ENCODE measurements around the gene RALBP1.

Gene RALBP1

DNA sequence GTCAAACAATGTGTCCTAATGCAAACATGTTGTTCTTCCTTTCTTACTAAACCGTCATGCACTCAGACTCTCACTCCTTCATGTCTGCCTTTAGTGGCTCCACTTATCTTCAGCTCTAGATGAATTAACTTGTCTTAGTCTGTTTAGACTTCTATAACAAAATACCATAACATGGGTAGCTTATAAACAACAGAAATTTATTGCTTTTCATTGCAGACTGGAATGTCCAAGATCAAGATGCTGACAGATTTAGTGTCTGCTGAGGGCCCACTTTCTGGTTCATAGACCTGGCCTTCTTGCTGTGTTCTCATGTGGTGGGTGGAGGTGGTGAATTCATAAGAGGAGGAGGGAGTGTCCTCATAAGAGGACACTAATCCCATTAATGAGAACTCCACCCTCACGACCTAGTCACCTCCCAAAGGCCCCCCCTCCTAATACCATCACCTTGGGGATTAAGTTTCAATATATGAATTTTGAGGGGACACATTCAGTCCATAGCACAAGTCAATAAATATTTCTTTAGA, 32.3 kb downstream of the RALBP1 start:
- no peak for DNase-seq (ENCODE audit: low read depth)

GRCh38 chr18:9508446-9509025, 33.2 kb downstream of the RALBP1 start:
- DNase-seq (ENCODE audit: low read depth): no peak

DNA sequence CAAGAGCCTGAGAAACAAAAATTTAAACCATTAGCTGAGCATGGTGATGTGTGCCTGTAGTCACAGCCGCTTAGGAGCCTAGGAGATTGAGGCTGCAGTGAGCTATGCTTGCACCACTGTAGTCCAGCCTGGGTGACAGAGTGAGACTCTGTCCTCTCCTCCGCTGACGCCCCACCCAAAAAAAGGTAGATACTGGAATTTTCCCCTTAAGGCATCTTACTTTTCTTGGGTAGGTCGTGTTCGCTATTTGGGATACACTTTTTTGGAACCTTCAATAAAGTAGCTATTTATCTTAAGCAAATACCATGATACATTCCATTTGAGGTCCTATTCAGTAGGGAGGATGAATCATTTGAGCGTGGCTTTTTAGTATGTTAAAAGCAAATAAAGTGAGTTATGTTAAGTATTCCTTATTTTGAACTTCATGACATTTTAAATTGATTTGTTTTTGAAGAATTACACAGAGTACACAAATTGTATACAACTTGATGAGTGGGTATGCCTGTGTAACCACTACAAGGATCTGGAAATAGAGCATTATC, 38.7 kb downstream of the RALBP1 start:
- DNase-seq (ENCODE audit: low read depth): no peak

DNA sequence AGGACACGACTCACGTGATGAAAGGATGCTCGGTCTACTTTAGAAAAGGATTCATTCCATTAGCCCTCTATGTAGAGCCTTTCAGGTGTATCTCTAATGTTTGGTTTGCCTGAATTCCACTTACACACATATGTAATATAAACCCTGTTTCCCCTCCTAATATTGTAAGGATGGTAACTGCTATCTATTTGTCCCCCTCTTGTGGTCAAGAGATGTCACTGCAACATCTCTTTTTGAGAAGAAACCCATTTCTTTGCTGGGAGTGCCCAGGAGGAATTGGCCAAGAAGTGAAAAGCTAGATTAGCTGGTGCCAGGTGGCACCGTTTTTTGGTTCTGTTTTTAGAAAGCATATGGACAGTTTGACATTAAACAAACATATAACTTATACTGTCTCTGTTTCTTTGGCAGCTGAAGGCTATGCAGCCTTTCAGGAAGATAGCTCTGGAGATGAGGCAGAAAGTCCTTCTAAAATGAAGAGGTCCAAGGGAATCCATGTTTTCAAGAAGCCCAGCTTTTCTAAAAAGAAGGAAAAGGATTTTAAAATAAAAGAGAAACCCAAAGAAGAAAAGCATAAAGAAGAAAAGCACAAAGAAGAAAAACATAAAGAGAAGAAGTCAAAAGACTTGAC, 41.2 kb downstream of the RALBP1 start:
- no peak for DNase-seq (ENCODE audit: low read depth)

DNA sequence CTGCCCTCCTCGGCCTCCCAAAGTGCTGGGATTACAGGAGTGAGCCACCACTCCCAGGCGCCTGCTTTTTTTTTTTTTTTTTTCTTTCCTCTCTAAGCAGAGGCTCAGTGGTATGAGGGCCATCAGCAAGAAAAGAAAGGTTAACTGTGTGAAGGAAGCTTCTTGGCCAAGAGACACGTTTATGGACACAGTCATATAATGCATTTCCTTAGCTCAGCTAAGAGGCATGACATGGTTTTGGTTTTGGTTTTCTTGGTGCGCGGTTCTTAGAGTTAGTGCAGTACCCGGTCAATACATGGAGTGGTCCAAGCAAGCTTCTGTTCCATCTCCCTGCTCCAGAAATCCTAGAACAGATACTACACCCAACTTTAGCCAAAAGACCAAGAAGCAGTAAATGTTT, 42.6 kb downstream of the RALBP1 start:
- no peak for DNase-seq (ENCODE audit: low read depth)

DNA sequence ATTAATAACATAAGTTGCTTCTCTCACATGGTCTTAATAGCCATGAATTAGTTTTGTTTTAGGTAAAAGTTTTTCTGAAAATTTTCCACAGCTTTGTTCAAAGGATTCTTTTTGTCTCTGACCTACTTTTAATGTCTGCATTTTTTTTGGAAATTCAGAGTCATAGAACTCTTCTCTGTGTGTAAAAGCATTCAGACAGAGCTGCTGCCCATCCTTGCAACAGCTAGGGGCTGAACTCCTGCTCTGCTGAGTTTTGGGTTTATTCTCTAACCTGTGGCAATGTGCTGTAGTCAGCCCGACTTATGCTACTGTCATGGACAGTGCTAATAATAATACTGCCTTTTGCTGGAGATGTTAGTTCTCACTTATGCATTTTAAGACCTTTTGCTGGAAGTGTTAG, 44.1 kb downstream of the RALBP1 start:
- no peak for DNase-seq (ENCODE audit: low read depth)

GRCh38 chr18:9520666-9521065, 45.4 kb downstream of the RALBP1 start:
- DNase-seq (ENCODE audit: low read depth): no peak

GRCh38 chr18:9521770-9522169, 46.5 kb downstream of the RALBP1 start:
- no peak for DNase-seq (ENCODE audit: low read depth)

DNA sequence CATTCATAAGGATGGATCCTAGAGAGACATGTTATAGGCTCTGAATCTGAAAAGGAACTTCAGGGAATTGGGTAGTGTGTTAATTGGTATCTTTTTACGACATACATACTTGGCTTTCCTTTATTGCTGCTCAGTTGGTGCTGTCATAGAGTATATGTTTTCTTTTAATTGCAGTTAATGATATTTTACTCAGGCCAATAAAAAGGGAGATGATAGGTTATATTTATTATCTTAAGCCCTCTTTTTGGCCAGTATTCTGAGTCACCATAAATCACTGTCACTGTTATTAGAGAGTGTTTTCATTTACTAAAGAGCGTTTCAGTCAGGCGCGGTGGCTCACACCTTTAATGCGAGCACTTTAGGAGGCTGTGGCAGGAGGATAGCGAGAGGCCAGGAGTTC, 47.6 kb downstream of the RALBP1 start:
- no peak for DNase-seq (ENCODE audit: low read depth)

- DNase-seq (ENCODE audit: low read depth): no peak
These were observed 51.1 kb downstream of the RALBP1 start for GRCh38 chr18:9526458-9526857.

GRCh38 chr18:9530226-9531009, 55.1 kb downstream of the RALBP1 start:
- DNase-seq (ENCODE audit: low read depth): no peak

DNA sequence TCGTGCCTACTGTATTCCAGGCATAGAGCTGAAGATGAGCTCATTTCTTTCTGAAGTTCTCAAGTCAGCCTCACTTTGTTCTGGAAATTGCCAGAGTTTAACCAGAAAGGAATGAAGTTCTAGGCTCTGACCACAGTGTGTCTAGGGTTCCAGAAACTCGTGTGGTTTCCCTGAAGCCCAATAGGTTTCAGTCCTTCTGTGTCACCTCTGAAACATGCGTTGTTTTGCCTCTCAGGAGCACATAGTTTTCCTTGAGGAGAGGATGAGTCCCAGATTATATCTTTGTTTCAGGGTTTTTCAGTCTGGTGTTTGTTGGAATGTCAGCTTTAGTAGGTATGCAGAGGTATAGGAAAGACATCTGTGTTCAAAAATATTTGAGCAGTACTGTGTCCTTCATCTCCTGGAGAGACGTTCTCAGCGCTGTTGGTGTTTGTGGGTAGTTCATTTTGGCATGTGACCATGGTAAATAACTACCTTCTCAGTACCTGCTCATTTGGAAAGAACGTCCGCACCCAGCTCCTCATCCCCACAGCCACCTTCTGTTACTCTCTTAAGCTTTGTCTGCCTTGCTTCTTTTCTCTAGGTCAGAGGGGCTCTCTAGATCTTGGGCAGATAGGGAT, 56.6 kb downstream of the RALBP1 start:
- DNase-seq (ENCODE audit: low read depth): no peak

GRCh38 chr18:9534844-9535243, 59.5 kb downstream of the RALBP1 start:
- no peak for DNase-seq (ENCODE audit: low read depth)

DNA sequence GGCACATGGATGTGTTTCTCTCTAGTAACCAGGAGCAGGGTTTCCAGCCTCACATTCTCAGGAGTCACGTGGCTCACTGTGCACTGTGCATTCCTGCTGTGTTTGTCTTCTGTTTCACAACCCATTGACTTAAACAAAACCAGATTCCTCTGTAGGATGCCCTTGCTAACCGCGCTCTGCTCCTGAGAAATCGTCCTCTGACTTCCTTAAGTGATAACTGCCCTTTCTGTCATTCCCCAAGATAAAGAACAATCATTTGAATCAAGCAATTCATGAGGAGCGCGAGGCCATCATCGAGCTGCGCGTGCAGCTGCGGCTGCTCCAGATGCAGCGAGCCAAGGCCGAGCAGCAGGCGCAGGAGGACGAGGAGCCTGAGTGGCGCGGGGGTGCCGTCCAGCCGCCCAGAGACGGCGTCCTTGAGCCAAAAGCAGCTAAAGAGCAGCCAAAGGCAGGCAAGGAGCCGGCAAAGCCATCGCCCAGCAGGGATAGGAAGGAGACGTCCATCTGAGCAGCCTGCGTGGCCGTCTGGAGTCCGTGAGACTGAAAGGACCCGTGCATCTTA, 60.2 kb downstream of the RALBP1 start:
- no peak for DNase-seq (ENCODE audit: low read depth)

DNA sequence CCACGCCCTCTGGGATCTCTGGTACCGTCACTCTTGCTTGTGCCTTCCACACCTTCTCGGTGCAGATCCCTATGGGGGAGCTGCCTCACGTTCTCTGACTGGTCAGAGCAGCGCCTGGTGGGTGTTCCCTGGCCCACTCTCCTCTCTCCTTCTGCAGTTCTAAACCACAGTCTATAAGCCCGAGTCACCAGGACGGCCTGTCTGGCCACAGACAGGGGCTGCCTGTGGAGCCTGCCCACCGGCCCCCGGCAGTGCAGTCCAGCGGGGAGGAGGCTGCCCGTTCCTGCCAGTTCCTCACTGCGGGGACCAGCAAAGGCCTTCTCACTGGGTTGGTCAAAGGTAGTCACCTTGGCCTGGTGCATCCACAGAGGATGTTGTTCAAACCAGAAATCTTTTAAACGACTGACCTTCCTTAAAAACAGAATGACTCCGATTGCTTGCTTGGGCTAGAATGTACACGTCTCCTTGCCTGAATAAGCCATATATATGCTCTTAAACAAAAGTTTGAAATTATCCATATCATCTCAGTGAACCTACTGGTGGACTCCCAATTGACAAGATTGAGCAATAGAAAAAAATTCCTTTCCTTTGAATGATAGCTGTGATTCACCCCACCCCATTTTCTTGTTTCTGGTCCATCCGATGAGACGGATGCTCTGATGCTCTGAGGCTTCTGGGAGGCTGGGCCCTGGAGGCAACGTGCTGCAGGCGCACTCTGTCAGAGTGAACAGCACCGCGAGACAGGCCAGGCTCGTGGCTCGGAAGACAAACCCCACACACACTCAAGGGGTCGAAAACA, 61.2 kb downstream of the RALBP1 start:
- no peak for DNase-seq (ENCODE audit: low read depth)

GRCh38 chr18:9537677-9538076, 62.4 kb downstream of the RALBP1 start:
- no peak for DNase-seq (ENCODE audit: low read depth)

DNA sequence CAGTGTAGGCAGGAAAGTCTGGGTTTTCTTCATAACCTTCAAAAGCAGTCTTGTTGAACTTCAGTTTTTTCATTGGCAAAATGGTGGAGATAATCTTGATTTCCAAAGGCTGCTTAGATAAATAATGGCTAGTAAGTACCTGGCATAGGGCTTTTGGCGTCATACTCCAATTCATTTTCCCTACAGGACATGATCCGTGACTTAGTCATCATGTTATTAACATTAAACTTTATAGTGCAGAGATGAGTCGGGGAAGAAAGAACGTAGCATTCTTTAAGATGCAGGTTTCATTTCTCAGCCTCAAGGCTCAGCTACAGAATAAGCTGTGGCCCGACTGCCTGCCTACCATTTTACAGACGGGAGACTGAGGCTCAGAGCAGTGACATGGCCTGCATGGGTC, 64.0 kb downstream of the RALBP1 start:
- DNase-seq (ENCODE audit: low read depth): no peak

GRCh38 chr18:9539938-9540337, 64.6 kb downstream of the RALBP1 start:
- no peak for DNase-seq (ENCODE audit: low read depth)

DNA sequence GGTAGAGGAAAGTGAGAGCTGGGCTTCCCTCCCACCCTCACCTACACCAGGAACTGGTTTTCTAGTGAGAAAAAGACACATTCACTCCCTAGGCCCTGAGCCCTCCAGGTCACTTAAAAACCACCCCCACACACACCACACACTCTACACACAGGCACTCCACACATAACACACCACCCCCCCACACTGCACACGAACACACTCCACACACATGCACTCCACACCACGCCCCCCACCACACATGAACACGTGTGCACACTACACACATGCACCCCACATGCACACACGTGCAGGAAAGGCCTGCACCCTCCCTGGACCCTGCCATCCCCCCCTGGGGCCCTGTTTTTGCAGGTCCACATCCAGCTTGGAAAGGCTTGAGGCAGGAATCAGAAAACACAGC, 67.6 kb downstream of the RALBP1 start:
- no peak for DNase-seq (ENCODE audit: low read depth)

GRCh38 chr18:9545029-9545428, 69.7 kb downstream of the RALBP1 start:
- no peak for DNase-seq (ENCODE audit: low read depth)

DNA sequence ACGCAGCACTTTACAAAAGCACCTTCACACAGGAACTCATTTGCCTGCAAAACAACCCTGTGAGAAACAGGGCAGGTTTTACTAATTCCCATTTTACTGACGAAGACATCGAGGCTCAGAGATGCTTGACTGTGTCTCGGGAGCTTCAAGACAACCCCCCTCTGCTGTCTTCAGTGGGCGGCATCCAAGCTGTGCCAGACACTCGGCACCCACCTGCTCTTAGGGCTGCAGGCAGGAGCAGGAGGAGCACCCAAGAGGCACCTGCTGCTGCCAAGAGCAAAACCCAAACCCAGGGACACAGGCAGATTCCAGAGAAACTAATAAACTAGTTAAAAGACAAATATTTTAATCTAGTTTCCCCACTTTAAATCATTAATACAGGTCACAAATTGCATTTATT, 71.2 kb downstream of the RALBP1 start:
- no peak for DNase-seq (ENCODE audit: low read depth)
